Esophagus muscularis mucosa (tissue), 4 donors: Measurements from ENCODE around the gene ALX3. TPM values are rescaled to one million over a fixed set of nuclear protein-coding genes. Genes with fewer than 3 reads are reported as not detected.

Experiments
- DNase-seq: peaks from one replicate; pipeline ENCODE4 v3.0.0-alpha.2; 2017; ENCODE audit errors: extremely low spot score
- H3K27ac ChIP-seq, 4 donors: fragments of 200-600 bp; sonication (generic); replicated peaks in 1 of 4; 1 replicate in 3 of 4; 2 replicates in 1 of 4; pipeline ENCODE4 v1.5.1; 2016 to 2019; ENCODE audit warnings: mild to moderate bottlenecking in 1 of 4
- H3K27me3 ChIP-seq, 4 donors: fragments of 200-600 bp; sonication (generic); one replicate each; pipeline versions ENCODE4 v1.5.1 to v1.6.0; 2016 to 2019
- H3K36me3 ChIP-seq, 4 donors: fragments of 200-600 bp; sonication (generic); one replicate each; pipeline ENCODE4 v1.5.1; 2016 to 2019
- H3K4me1 ChIP-seq, 4 donors: fragments of 200-600 bp; sonication (generic); one replicate each; pipeline ENCODE4 v1.5.1; 2016 to 2019
- H3K4me3 ChIP-seq, 4 donors: fragments of 200-600 bp; sonication (generic); 1 replicate in 2 of 4; 2 replicates in 2 of 4; pipeline ENCODE4 v1.5.1; 2016 to 2019; ENCODE audit warnings: mild to moderate bottlenecking in 4 of 4, moderate library complexity in 1 of 4
- H3K9me3 ChIP-seq, 4 donors: fragments of 200-600 bp; sonication (generic); 1 replicate in 3 of 4; 2 replicates in 1 of 4; pipeline ENCODE4 v1.5.1; 2016 to 2019
- EP300 ChIP-seq: sonication (generic); formaldehyde crosslinking; IDR thresholded peaks from one replicate; pipeline ENCODE4 v1.6.1; 2017; ENCODE audit warnings: antibody characterized with exemption
- POLR2A ChIP-seq: fragments of 450-650 bp; IDR thresholded peaks from one replicate; pipeline ENCODE4 v1.6.1; 2017; ENCODE audit warnings: antibody characterized with exemption, moderate library complexity, mild to moderate bottlenecking, low read depth
- POLR2AphosphoS5 ChIP-seq, 2 donors: sonication (generic); formaldehyde crosslinking; IDR thresholded peaks; one replicate each; pipeline ENCODE4 v1.6.1; 2017; ENCODE audit warnings: antibody characterized with exemption in 2 of 2
- WGBS: methylation state at CpG from one replicate; pipeline ENCODE4 v1.1.5; 2018; 5-methylcytosine and 5-hydroxymethylcytosine counted together
- intact Hi-C: fragments of 100-400 bp; cut with DNase I; formaldehyde crosslinking; loops from one replicate; pipeline ENCODE4 v1.15.1; 2023
- total RNA-seq, 4 donors: library from RNA; depleted of rRNA; stranded (reverse); fragments of >200 nt; gene quantifications; one replicate each; pipeline versions ENCODE4 v1.1.0 to v1.2.1, GENCODE V29; 2016
- TF ChIP-seq, protein P1 (sequence below), 3 experiments: fragments of 200-600 bp in 2 of 3; fragments of 450-650 bp in 1 of 3; sonication (generic) in 2 of 3; IDR thresholded peaks; one replicate each; pipeline ENCODE4 v1.5.1; 2017 to 2019; ENCODE audit warnings: antibody characterized with exemption in 3 of 3, mild to moderate bottlenecking in 2 of 3, moderate library complexity in 1 of 3

The ALX3 gene
- total RNA-seq, 4 donors from 2014 or later: not detected

DNA sequence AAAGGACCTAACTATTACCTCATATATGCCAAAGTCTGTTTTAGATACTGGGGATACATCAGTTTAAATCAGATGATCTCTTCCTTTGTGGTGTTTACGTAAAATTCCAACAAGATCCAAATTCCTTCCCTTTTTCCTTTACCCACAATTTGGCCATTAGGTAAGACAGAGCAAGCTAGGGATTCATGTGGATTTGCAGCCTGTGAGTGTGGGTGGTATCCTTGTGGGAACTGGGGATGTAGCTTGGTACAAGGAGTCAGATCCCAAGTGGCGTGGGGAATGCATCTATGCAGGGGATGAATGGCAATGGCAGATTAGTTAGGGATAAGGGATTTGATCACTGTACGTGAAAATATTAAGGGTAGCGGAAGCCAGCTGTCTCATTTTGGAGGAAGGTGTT lies 45.9 kb downstream of the ALX3 start:
- H3K27ac ChIP-seq: no peak overlapping the region
- no peak overlapping the region for H3K4me3 ChIP-seq
- H3K36me3 ChIP-seq: peaks cover 41 to 60% (median 58%) of the 10 kb centered on the region in 4 donors
- intact Hi-C loops: no loop called here
- no peak for DNase-seq
- no peaks in the 10 kb centered on the region for H3K9me3 ChIP-seq
- TF ChIP-seq POLR2AphosphoS5 (IDR thresholded peaks at IDR 0.05) (no peak), POLR2A (no peak), EP300 (no peak)
- TF ChIP-seq, protein P1, sequence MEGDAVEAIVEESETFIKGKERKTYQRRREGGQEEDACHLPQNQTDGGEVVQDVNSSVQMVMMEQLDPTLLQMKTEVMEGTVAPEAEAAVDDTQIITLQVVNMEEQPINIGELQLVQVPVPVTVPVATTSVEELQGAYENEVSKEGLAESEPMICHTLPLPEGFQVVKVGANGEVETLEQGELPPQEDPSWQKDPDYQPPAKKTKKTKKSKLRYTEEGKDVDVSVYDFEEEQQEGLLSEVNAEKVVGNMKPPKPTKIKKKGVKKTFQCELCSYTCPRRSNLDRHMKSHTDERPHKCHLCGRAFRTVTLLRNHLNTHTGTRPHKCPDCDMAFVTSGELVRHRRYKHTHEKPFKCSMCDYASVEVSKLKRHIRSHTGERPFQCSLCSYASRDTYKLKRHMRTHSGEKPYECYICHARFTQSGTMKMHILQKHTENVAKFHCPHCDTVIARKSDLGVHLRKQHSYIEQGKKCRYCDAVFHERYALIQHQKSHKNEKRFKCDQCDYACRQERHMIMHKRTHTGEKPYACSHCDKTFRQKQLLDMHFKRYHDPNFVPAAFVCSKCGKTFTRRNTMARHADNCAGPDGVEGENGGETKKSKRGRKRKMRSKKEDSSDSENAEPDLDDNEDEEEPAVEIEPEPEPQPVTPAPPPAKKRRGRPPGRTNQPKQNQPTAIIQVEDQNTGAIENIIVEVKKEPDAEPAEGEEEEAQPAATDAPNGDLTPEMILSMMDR (IDR thresholded peaks at IDR 0.05): no peak
- H3K4me1 ChIP-seq: peaks cover 0 to 3% (median 0%) of the 10 kb centered on the region in 4 donors
- 89% methylated on average over 4 of the region's 4 CpGs for WGBS
- no peaks in the 10 kb centered on the region for H3K27me3 ChIP-seq

DNA sequence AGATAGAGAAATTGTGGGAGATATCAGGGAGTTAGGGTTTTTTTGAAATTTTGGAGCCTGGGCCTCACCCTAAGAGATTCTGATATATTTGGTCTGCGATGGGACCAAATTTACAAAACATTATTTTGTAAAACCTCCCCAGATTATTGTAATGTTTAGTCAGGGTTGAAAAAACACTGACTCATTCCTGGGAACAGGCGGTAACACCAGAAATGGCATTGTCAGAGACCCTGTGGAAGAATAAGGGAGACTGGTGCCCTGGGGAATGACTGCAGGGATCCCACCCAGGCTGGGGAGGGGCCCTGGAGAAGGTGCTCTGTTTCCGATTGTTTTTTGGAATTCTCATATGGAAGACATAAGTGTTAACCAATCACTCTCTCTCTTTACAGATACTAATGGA lies 49.2 kb downstream of the ALX3 start:
- H3K27ac ChIP-seq: no peak overlapping the region
- TF ChIP-seq EP300 (no peak), POLR2A (no peak), POLR2AphosphoS5 (IDR thresholded peaks at IDR 0.05) (no peak)
- TF ChIP-seq, protein P1 (IDR thresholded peaks at IDR 0.05): no peak
- DNase-seq: no peak
- H3K27me3 ChIP-seq: no peaks in the 10 kb centered on the region
- no peaks in the 10 kb centered on the region for H3K4me1 ChIP-seq
- H3K9me3 ChIP-seq: no peaks in the 10 kb centered on the region
- H3K36me3 ChIP-seq: peaks cover 68 to 94% (median 91%) of the 10 kb centered on the region in 4 donors
- 81% methylated on average over 3 of the region's 3 CpGs for WGBS
- intact Hi-C loops: no loop called here
- no peak overlapping the region for H3K4me3 ChIP-seq

DNA sequence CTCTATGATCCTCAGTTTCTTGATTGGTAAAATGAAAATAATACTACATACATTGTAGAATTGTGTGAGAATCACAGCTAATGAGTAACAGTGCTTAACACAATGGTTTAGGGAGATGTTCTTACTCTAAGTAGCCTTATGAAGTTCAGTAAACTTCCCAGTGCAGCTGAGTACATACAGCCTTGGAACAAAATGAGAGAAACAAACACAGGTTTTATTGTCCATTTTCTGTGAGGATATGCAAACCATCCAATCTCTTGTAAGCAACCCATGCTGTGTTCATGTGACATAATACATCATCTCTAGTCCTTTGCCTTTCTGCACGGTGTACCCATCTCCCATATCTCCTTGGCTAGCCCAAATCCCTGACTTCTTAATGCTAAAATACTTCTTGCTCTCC lies 50.7 kb downstream of the ALX3 start:
- no peak overlapping the region for H3K4me3 ChIP-seq
- peaks cover 82 to 100% (median 99%) of the 10 kb centered on the region in 4 donors for H3K36me3 ChIP-seq
- WGBS: 93% methylated on average over 1 of the region's 1 CpG
- TF ChIP-seq, protein P1 (IDR thresholded peaks at IDR 0.05): no peak
- TF ChIP-seq POLR2AphosphoS5 (IDR thresholded peaks at IDR 0.05) (no peak), EP300 (no peak), POLR2A (no peak)
- H3K4me1 ChIP-seq: no peaks in the 10 kb centered on the region
- no peaks in the 10 kb centered on the region for H3K27me3 ChIP-seq
- no peak for DNase-seq
- H3K9me3 ChIP-seq: no peaks in the 10 kb centered on the region
- no peak overlapping the region for H3K27ac ChIP-seq
- intact Hi-C loops: no loop called here

DNA sequence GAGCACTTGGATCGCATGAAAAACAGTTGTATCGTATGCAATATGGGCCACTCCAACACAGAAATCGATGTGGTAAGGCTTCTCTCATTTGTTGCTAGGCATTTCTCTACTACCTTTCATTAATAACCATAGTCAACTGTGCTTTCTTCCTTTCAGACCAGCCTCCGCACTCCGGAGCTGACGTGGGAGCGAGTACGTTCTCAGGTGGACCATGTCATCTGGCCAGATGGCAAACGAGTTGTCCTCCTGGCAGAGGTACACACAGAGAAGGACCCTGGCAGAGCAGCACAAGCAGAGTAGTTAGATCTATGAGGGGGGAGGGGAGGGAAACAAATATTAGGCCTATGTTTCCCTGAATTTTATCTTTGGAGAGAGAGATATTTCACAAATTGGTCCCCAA lies 52.1 kb downstream of the ALX3 start:
- DNase-seq: no peak
- no peak for TF ChIP-seq EP300
- TF ChIP-seq POLR2AphosphoS5 (IDR thresholded peaks at IDR 0.05): no peak
- TF ChIP-seq, protein P1 (IDR thresholded peaks at IDR 0.05): no peak
- no peak for TF ChIP-seq POLR2A
- Histone ChIP-seq H3K4me1 (no peaks in the 10 kb centered on the region), H3K4me3 (no peak overlapping the region), H3K27ac (no peak overlapping the region), H3K27me3 (no peaks in the 10 kb centered on the region), H3K9me3 (no peaks in the 10 kb centered on the region), H3K36me3 (peaks cover 93 to 100% (median 99%) of the 10 kb centered on the region in 4 donors)
- 88% methylated on average over 9 of the region's 9 CpGs for WGBS
- intact Hi-C loops: no loop called here

DNA sequence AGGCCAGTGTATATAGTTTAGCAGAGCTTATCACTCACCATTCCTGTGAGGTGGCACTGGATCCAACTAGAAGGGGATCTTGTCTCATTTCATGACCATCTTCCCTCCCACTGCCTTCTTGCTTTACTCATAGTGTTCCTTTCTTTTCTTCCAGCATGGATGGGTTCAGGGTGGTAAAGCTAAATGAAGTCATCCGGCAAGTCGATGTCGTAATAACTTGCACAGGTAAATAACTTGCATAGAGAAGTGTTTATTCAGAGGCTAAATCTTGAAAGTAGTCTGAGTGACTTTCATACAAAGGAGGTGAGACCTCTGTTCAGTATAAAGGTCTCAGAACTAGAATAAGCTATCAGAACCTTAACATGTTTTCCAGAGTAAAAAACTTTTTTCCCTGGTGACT lies 52.7 kb downstream of the ALX3 start:
- Histone ChIP-seq H3K9me3 (no peaks in the 10 kb centered on the region), H3K27me3 (no peaks in the 10 kb centered on the region), H3K36me3 (peaks cover 93 to 100% (median 99%) of the 10 kb centered on the region in 4 donors), H3K4me1 (no peaks in the 10 kb centered on the region), H3K4me3 (no peak overlapping the region), H3K27ac (no peak overlapping the region)
- intact Hi-C loops: no loop called here
- TF ChIP-seq POLR2A (no peak), POLR2AphosphoS5 (IDR thresholded peaks at IDR 0.05) (no peak), EP300 (no peak)
- TF ChIP-seq, protein P1 (IDR thresholded peaks at IDR 0.05): no peak
- DNase-seq: no peak
- 90% methylated on average over 3 of the region's 3 CpGs for WGBS
